ENCODE measurements around the gene CD33.
"Not testable (repeated sequence)": the region's sequence is repeated elsewhere in the genome, so short reads cannot be mapped to it uniquely, and the experiment has no call there.

CD33 gene

GRCh38 chr19:51224898-51225393 is at the start of gene CD33:
TSS of gene CD33 (plus strand) at chr19:51225080. CDS start at chr19:51225119, 39 bp downstream.
- not testable (repeated sequence) for DNase-seq

- no peak for DNase-seq
These were observed 45.6 kb upstream of the CD33 start for GRCh38 chr19:51179256-51179655.

DNA sequence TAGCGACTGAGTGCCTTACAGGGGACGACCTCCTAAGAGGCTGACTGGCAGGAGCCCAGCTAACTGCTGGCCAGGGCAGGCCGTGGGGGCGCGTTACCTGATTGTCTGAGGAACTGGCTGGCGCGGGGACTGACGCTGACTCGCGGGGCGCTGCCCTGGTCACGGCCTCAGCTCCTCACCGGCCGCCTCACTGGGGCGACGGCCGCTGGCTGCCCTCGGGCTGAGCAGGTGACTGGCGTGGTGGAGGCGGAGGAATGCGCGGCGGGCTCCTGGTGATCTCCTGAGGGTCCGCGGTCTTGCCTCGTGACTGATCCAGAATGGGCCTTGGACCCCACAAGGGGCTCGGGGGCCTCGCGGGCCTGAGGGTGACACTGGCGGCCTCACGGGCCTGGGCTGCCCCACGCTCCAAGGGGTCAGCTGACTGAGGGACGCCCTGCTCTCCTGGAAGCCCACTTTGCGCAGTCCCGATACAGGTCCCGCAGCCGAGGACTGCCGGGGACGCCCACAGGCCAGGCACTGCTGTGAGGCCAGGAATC is 43.4 kb upstream of the CD33 start:
- no peak for DNase-seq

- no peak for DNase-seq
These were observed 42.9 kb upstream of the CD33 start for GRCh38 chr19:51181913-51182419.

- no peak for DNase-seq
These were observed 41.3 kb upstream of the CD33 start for GRCh38 chr19:51183629-51184028.

DNA sequence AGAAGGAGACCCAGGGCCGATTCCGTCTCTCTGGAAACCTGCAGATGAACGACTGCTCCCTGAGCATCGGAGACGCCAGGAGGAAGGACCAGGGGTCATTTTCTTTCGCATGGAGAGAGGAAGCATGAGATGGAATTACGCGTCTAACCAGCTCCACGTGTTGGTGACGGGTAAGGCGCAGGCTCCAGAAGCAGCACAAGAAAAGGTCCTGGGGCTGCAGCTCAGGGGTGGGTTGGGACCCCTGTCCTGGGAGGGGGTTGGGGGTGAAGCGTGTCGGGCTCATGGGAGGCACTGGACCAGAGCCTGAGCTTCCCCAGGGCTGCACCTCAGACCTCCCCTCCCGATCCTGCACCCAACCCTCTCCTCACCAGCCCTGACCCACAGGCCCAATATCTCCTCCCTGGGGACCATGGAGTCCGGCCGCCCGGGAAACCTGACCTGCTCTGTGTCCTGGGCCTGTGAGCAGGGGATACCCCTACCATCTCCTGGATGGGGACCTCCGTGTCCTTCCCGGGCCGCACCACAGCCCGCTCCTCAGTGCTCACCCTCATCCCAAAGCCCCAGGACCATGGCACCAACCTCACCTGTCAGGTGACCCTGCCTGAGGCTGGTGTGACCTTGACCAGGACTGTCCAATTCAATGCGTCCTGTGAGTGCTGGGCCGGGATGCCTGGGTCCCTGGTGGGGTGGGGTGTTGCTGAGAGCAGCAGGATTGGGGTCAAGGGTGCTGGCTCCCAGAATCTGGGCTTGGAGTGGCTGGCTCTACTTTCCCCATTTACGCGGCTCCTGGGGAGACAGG is 39.6 kb upstream of the CD33 start:
- DNase-seq, result no peak

- no peak for DNase-seq
These were observed 39.0 kb upstream of the CD33 start for GRCh38 chr19:51185868-51186215.

DNA sequence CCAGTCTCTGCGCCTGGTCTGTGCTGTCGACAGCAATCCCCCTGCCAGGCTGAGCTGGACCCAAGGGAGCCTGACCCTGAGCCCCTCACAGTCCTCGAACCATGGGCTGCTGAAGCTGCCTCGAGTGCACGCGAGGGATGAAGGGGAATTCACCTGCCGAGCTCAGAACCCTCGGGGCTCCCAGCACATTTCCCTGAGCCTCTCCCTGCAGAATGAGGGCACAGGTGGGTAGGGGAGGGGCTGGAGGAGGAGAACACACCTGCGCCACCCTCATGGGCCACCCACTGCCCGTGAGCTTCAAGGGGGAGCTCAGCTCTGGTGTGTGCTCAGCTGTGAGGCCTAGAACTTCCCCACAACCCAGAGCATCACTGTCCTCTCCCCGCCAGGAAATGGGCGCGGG is 38.6 kb upstream of the CD33 start:
- DNase-seq, result no peak

DNA sequence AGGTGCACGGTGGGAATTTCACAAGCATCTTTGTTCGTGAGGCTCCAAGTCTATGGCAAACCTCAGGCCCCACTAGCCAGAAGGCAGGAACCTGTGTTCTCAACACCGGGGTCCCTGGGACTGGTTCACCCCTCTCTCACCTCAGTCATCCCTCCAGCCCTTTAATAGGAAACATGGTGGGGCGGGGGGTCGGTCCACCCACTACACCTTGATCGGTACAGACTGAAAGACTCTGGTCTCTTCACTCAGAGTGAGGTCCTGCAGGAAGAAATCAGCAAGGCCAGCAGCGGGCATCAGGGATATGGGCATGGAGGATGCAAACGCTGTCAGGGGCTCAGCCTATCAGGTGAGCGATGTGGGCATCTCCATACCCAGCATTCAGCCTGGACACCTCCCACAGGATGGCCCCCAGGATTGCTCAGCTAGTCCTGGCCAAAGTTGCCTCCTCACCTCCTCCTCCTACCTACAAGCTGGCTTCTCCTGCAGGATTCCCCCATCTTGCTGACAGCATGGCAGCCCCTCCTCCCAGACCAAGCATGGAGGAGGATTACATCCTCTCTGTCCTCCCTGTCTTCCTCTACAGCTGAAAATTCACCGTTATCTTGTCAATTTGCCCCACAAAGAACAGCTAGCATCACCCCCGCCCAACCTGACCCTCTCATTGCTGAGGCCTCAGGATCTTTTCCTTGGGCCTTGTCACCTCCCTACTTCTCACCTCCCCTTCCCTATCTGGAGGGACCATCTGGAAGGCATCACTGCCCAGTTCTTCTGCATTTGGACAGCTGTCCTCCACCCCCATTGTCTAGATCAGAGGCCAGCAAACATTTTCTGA is 37.3 kb upstream of the CD33 start:
- no peak for DNase-seq

- no peak for DNase-seq
These were observed 36.7 kb upstream of the CD33 start for GRCh38 chr19:51188227-51188559.

GRCh38 chr19:51192689-51193088 is 32.2 kb upstream of the CD33 start:
- no peak for DNase-seq

GRCh38 chr19:51194527-51195315 is 30.2 kb upstream of the CD33 start:
- DNase-seq, result no peak

DNA sequence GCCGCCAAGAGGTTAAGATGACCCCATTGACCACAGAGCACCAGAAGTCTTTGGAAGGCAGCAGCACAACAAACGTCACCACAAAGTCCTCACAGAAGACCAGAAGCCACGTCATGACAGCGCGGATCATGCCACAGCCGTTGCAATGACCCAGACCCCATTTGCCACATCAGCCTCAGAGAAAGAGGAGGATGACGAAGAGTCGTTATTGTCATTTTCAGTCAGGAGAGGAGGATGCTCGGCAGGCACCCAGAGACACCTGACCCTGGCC is 29.6 kb upstream of the CD33 start:
- no peak for DNase-seq

GRCh38 chr19:51195616-51196015 is 29.3 kb upstream of the CD33 start:
- DNase-seq, result no peak

DNA sequence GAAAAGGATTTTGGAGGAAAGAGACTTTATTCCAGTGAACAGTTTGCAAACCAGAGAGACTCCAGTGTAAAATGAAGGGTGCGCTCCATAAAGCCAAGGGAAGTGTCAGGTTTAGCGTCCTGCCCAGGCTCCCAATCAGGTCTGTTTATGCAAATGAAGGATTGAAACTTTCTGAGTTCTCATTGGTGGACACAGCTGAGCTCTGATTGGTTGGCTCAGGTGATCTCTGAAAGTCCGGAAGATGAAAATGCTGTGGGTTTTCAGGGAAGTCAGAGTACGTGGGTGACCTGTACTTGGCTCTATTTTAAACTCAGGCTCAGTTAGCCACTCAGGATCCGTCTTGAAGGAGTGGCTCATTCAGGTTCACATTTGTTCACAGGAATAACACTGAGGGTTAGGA is 28.7 kb upstream of the CD33 start:
- DNase-seq, result no peak

- DNase-seq, result no peak
These were observed 26.2 kb upstream of the CD33 start for GRCh38 chr19:51198641-51199040.

DNA sequence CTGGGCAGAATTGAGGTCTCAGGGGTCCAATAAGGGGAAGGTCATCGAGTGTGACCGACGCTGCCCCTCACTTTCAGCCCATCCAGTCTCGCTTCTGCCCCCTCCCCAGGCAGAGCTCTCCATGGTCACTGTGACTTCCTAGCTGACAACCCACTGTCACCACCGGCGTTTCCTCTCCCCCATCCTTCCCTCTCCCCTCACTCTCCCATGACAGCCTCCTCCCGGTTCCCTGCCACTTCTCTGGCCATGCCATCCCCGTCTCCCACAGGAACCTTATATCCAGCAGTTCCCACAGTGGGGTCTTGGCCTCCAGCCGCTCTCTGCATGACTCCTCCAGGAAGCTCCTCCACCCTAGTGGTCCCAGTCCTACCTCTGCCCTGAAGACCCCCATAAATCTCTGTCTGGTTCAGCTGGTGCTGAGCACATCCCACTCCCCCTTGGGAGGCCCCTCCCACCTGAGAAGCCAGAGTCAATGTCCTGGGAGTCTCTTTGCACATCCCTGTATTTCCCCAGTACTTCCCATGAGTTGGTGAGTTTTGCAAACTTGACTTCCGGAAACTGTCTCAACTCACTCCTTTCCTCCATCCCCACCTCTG is 24.7 kb upstream of the CD33 start:
- no peak for DNase-seq

GRCh38 chr19:51201712-51202111 is 23.2 kb upstream of the CD33 start:
- DNase-seq, result no peak

GRCh38 chr19:51203916-51204315 is 21.0 kb upstream of the CD33 start:
- no peak for DNase-seq

- no peak for DNase-seq
These were observed 20.6 kb upstream of the CD33 start for GRCh38 chr19:51204321-51204720.

GRCh38 chr19:51207747-51208146 is 17.1 kb upstream of the CD33 start:
- no peak for DNase-seq

GRCh38 chr19:51210191-51210784 is 14.6 kb upstream of the CD33 start:
- no peak for DNase-seq
